WERI-Rb-1 (cell line): ENCODE results near the gene GLI2.
A peak's percentile ranks its signal among the peaks of the same experiment; 100 is the strongest.

Source experiments
- DNase-seq: peaks from one replicate; pipeline ENCODE4 v3.0.0-alpha.2; 2020
- H3K27ac ChIP-seq: fragments of 250-450 bp; sonication (Bioruptor Pico); 2 replicates; pipeline ENCODE4 v1.5.1; 2020; ENCODE audit warnings: mild to moderate bottlenecking, moderate library complexity
- H3K27me3 ChIP-seq: fragments of 250-450 bp; sonication (Bioruptor Pico); 2 replicates; pipeline ENCODE4 v1.5.1; 2021; ENCODE audit warnings: mild to moderate bottlenecking, low read depth, moderate library complexity; ENCODE audit not compliant: insufficient read depth, severe bottlenecking
- H3K36me3 ChIP-seq: fragments of 250-450 bp; sonication (Bioruptor Pico); 2 replicates; pipeline ENCODE4 v1.5.1; 2020; ENCODE audit warnings: mild to moderate bottlenecking, moderate library complexity
- H3K4me3 ChIP-seq: 2 replicates; pipeline ENCODE4 v1.5.1; 2011; ENCODE audit warnings: low read depth, mild to moderate bottlenecking, control low read depth, low read length
- H3K9me3 ChIP-seq: fragments of 250-450 bp; sonication (Bioruptor Pico); 2 replicates; pipeline ENCODE4 v1.5.1; 2021; ENCODE audit warnings: mild to moderate bottlenecking, moderate library complexity; ENCODE audit not compliant: severe bottlenecking
- TF ChIP-seq, protein P1 (sequence below): IDR thresholded peaks from 2 replicates; pipeline ENCODE4 v1.5.1; 2011; ENCODE audit warnings: low read depth, mild to moderate bottlenecking, control low read depth, inconsistent platforms, low read length

Gene GLI2

GRCh38 chr2:120766470-120767351 is 31.0 kb downstream of the GLI2 start:
- no peak for DNase-seq
- TF ChIP-seq, protein P1, sequence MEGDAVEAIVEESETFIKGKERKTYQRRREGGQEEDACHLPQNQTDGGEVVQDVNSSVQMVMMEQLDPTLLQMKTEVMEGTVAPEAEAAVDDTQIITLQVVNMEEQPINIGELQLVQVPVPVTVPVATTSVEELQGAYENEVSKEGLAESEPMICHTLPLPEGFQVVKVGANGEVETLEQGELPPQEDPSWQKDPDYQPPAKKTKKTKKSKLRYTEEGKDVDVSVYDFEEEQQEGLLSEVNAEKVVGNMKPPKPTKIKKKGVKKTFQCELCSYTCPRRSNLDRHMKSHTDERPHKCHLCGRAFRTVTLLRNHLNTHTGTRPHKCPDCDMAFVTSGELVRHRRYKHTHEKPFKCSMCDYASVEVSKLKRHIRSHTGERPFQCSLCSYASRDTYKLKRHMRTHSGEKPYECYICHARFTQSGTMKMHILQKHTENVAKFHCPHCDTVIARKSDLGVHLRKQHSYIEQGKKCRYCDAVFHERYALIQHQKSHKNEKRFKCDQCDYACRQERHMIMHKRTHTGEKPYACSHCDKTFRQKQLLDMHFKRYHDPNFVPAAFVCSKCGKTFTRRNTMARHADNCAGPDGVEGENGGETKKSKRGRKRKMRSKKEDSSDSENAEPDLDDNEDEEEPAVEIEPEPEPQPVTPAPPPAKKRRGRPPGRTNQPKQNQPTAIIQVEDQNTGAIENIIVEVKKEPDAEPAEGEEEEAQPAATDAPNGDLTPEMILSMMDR, result no peak
- Histone ChIP-seq H3K4me3 (no peak overlapping the region), H3K27ac (no peak overlapping the region), H3K9me3 (no peaks in the 10 kb centered on the region), H3K27me3 (no peaks in the 10 kb centered on the region), H3K36me3 (no peaks in the 10 kb centered on the region)

- no peak overlapping the region for H3K27ac ChIP-seq
- DNase-seq, result no peak
- H3K36me3 ChIP-seq, result no peaks in the 10 kb centered on the region
- TF ChIP-seq, protein P1, result no peak
- H3K9me3 ChIP-seq, result no peaks in the 10 kb centered on the region
- H3K4me3 ChIP-seq, result no peak overlapping the region
- H3K27me3 ChIP-seq, result no peaks in the 10 kb centered on the region
Measured at GRCh38 chr2:120767486-120768005, 31.9 kb downstream of the GLI2 start.

DNA sequence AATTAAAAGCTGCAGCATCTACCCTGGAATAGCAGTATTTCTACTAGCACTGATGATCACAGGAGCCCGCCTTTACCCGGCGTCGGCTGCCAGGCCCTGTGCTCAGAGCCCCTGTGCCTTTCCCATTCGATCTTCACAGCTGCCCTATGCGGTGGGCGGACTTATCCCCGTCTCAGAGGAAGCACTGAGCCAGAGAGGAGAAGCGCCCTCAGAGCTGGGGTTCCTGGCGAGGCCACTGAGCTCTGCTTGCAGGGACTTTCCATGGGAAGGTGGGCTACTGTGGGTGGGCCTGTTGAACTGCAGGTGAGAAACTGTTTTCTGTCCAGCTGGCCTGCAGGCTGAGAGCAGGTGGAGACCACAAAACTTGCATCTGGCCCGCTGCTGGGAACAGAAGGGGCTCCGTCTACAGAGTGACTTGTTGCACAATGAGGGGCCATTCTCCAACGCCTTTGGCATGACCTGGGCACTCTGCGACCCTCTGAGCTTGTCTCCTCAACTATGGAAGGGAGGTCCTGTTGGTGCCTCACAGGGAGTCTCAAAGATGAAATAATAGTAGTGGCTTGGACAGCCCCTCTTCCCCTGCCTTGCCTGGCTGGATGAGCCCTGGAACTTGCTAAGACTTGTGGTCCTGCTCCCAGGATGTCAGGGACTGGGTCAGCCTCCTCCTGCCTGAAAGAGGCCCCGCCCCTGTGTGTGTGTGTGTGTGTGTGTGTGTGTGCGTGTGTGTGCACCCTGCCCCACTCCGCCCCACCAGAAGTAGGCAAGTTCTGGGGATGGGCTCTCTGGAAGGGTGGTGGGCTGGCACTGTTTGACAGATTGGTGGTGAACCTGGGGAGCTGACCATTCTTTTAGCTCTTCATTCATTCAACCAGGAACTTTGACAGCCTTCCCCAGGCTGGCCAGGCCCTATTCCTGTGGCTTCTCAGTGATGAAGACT is 32.7 kb downstream of the GLI2 start:
- H3K27ac ChIP-seq, result no peak overlapping the region
- H3K27me3 ChIP-seq, result no peaks in the 10 kb centered on the region
- H3K9me3 ChIP-seq, result no peaks in the 10 kb centered on the region
- H3K4me3 ChIP-seq, result no peak overlapping the region
- no peaks in the 10 kb centered on the region for H3K36me3 ChIP-seq
- DNase-seq, result no peak
- TF ChIP-seq, protein P1, result no peak

DNA sequence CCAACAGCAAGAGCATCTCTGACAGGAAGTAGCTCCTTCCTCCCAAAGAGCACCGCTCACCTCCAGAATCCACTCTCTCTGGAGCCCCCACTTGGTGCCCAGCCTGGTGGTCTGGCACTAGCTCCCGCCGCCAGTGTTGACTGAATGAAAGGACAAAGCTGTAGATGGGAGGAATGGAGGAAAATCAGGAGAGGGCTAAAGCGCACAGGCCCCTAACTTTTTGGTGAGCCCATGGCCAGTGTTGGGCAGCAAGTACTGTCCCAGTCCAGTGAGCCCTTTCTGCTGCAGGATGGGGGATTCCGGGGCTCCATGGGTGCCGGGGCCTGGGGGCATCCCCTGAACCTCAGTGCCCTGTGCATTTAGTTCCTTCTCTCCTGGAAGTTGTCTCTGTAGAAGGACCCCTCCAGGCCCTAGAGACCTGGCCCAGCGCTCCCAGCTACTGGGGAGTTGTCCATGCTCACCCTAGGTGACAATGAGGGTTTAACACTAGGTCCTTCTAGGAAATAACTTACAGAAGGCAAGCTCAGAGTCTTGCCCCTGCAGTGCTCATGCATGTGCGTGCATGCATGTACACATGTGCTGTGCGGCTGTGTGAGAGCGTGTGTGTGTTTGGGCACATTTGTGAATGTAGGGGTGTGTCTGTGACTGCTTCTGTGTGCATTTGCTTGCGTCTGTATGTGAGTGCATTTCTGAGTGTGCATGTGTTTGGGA is 33.6 kb downstream of the GLI2 start:
- H3K36me3 ChIP-seq, result no peaks in the 10 kb centered on the region
- TF ChIP-seq, protein P1, result no peak
- H3K4me3 ChIP-seq, result no peak overlapping the region
- H3K27me3 ChIP-seq, result no peaks in the 10 kb centered on the region
- no peak for DNase-seq
- no peaks in the 10 kb centered on the region for H3K9me3 ChIP-seq
- H3K27ac ChIP-seq, result no peak overlapping the region

DNA sequence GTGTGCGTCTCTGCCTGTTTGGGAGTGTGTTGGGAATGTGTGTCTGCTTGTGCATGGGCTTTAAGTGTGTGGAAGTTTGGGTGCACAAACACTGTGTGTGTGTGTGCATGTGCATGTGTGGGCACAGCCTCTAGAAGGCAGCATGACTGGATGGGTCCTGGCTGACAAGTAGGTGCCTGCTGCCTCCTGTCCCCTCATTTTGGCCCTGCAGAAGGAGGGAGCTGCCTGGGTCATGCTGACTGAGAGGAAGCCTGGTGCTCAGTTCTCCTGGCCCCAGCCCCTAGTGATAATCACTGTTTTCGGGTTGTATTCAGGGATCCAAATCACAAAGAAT is 34.1 kb downstream of the GLI2 start:
- no peak overlapping the region for H3K4me3 ChIP-seq
- H3K9me3 ChIP-seq, result no peaks in the 10 kb centered on the region
- no peaks in the 10 kb centered on the region for H3K36me3 ChIP-seq
- H3K27ac ChIP-seq, result no peak overlapping the region
- TF ChIP-seq, protein P1, result 0 out of 2 replicates have a peak, but pooled peaks have one; percentile 9
- DNase-seq, result no peak
- no peaks in the 10 kb centered on the region for H3K27me3 ChIP-seq
